Pulmonary artery endothelial cell (primary cell): ENCODE results near the gene KANSL1. TPM values are rescaled to one million over a fixed set of nuclear protein-coding genes. Genes with fewer than 3 reads are reported as not detected.
"Not testable (repeated sequence)": the region's sequence is repeated elsewhere in the genome, so short reads cannot be mapped to it uniquely, and the experiment has no call there.

ENCODE experiments used
- DNase-seq: peaks from one replicate; pipeline ENCODE4 v3.0.0-alpha.2; 2011; ENCODE audit warnings: low read depth, low spot score
- total RNA-seq: library from RNA; depleted of rRNA; stranded (reverse); fragments of >200 nt; gene quantifications from 2 replicates; pipeline ENCODE4 v1.2.3, GENCODE V29; 2014

KANSL1 gene
- total RNA-seq, 1 donor from 2014 or later, result 48.3 TPM

DNA sequence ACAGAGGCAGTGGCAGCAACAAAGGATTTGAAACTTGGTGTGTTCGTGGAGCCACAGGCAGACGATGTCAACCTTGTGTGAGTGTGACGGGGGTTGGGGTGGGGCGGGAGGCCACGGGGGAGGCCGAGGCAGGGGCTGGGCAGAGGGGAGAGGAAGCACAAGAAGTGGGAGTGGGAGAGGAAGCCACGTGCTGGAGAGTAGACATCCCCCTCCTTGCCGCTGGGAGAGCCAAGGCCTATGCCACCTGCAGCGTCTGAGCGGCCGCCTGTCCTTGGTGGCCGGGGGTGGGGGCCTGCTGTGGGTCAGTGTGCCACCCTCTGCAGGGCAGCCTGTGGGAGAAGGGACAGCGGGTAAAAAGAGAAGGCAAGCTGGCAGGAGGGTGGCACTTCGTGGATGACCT lies 168.6 kb downstream of the KANSL1 start:
- no peak for DNase-seq

DNA sequence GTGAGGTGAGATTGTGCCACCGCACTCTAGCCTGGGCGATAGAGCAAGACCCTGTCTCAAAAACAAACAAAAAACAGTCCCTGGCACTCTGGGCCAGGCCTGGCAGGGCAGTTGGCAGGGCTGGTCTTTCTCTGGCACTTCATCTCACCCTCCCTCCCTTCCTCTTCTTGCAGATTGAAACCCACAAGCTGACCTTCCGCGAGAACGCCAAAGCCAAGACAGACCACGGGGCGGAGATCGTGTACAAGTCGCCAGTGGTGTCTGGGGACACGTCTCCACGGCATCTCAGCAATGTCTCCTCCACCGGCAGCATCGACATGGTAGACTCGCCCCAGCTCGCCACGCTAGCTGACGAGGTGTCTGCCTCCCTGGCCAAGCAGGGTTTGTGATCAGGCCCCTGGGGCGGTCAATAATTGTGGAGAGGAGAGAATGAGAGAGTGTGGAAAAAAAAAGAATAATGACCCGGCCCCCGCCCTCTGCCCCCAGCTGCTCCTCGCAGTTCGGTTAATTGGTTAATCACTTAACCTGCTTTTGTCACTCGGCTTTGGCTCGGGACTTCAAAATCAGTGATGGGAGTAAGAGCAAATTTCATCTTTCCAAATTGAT lies 169.3 kb downstream of the KANSL1 start:
- no peak for DNase-seq

DNA sequence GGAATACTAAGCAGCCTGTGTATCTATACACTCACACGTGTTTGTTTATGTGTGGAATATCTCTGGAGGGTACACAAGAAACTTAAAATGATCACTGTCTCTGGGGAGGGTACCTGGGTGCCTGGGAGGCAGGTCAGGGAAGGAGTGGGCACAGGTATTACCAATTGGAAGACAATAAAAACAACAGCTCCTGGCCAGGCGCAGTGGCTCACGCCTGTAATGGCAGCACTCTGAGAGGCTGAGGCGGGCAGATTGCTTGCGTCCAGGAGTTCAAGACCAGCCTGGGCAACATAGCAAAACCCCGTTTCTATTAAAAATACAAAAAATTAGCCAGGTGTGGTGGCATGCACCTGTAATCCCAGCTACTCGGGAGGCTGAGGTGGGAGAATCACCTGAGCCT lies 169.9 kb downstream of the KANSL1 start:
- not testable (repeated sequence) for DNase-seq

DNA sequence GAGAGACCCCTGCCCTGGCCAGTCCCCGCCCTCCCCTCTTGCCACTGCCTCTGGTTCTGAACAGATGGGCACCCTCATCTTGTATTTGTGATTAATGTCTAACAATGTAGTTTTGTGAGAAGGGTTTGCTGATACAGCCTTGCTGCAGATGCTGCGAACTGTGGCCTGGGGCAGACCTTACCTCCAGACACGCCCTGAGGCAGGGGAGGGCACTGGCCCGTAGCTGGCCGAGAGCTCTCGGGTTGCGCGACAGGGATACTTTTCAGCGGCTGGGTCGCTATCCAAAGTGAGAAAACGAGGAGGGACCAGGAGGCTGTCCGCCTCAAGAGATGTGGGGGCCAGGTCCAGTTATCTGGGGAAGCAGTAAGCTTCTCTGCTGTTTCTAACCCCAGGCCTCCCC lies 172.2 kb downstream of the KANSL1 start:
- DNase-seq, result no peak

DNA sequence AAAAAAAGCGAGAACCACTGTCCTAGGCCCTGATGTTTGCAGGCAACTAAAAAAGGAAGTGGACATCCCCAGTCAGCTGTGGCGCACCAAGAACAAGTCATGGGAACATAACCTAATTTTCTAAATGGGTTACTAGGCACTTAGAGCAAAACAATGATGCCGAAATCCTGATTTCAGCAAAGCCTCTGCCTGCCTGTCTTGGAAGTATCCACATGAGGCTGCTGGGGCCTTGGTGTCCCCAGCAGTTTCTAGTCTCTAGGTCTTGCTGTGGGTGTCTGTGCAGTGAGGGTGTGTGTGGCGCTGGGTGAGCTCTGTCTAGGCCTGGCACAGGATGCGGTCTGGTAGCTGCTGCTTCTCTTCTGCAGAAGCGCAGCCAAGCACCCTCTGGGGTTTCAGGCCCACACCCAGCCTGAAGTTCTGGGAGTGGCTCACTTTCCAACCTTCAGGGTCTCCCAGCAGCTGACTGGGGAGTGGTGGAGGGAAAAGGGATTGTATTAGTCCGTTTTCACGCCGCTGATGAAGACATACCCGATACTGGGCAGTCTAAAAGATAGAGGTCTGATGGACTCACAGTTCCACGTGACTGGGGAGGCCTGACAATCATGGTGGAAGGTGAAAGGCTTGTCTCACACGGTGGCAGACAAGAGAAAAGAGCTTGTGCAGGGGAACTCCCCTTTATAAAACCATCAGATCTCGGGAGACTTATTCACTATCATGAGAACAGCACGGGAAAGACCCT lies 173.0 kb downstream of the KANSL1 start:
- no peak for DNase-seq

DNA sequence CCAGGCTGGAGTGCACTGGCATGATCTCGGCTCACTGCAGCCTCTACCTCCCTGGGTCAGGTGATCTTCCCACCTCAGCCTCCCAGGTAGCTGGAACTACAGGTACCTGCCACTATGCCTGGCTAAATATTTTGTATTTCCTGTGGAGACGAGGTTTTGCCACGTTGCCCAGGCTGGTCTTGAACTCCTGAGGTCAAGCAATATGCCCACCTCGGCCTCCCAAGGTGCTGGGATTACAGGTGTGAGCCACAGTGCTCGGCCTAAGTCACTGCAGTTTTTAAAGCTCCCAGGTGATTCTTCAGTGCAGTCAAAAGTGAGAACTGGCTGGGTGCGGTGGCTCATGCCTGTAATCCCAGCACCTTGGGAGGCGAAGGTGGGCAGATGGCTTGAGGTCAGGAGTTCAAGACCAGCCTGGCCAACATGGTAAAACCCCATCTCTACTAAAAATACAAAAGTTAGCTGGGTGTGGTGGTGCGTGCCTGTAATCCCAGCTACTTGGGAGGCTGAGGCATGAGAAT lies 173.8 kb downstream of the KANSL1 start:
- not testable (repeated sequence) for DNase-seq

DNA sequence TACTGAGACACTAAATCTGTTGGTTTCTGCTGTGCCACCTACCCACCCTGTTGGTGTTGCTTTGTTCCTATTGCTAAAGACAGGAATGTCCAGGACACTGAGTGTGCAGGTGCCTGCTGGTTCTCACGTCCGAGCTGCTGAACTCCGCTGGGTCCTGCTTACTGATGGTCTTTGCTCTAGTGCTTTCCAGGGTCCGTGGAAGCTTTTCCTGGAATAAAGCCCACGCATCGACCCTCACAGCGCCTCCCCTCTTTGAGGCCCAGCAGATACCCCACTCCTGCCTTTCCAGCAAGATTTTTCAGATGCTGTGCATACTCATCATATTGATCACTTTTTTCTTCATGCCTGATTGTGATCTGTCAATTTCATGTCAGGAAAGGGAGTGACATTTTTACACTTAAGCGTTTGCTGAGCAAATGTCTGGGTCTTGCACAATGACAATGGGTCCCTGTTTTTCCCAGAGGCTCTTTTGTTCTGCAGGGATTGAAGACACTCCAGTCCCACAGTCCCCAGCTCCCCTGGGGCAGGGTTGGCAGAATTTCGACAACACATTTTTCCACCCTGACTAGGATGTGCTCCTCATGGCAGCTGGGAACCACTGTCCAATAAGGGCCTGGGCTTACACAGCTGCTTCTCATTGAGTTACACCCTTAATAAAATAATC lies 179.6 kb downstream of the KANSL1 start:
- no peak for DNase-seq

DNA sequence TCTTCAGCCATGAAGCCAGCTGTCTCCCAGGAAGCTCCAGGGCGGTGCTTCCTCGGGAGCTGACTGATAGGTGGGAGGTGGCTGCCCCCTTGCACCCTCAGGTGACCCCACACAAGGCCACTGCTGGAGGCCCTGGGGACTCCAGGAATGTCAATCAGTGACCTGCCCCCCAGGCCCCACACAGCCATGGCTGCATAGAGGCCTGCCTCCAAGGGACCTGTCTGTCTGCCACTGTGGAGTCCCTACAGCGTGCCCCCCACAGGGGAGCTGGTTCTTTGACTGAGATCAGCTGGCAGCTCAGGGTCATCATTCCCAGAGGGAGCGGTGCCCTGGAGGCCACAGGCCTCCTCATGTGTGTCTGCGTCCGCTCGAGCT lies 180.1 kb downstream of the KANSL1 start:
- no peak for DNase-seq

DNA sequence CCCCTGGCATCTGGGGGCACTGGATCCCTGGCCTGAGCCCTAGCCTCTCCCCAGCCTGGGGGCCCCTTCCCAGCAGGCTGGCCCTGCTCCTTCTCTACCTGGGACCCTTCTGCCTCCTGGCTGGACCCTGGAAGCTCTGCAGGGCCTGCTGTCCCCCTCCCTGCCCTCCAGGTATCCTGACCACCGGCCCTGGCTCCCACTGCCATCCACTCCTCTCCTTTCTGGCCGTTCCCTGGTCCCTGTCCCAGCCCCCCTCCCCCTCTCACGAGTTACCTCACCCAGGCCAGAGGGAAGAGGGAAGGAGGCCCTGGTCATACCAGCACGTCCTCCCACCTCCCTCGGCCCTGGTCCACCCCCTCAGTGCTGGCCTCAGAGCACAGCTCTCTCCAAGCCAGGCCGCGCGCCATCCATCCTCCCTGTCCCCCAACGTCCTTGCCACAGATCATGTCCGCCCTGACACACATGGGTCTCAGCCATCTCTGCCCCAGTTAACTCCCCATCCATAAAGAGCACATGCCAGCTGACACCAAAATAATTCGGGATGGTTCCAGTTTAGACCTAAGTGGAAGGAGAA lies 180.6 kb downstream of the KANSL1 start:
- no peak for DNase-seq

DNA sequence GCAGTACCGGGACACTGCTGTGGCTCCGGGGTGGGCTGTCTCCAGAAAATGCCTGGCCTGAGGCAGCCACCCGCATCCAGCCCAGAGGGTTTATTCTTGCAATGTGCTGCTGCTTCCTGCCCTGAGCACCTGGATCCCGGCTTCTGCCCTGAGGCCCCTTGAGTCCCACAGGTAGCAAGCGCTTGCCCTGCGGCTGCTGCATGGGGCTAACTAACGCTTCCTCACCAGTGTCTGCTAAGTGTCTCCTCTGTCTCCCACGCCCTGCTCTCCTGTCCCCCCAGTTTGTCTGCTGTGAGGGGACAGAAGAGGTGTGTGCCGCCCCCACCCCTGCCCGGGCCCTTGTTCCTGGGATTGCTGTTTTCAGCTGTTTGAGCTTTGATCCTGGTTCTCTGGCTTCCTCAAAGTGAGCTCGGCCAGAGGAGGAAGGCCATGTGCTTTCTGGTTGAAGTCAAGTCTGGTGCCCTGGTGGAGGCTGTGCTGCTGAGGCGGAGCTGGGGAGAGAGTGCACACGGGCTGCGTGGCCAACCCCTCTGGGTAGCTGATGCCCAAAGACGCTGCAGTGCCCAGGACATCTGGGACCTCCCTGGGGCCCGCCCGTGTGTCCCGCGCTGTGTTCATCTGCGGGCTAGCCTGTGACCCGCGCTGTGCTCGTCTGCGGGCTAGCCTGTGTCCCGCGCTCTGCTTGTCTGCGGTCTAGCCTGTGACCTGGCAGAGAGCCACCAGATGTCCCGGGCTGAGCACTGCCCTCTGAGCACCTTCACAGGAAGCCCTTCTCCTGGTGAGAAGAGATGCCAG lies 181.3 kb downstream of the KANSL1 start:
- no peak for DNase-seq

DNA sequence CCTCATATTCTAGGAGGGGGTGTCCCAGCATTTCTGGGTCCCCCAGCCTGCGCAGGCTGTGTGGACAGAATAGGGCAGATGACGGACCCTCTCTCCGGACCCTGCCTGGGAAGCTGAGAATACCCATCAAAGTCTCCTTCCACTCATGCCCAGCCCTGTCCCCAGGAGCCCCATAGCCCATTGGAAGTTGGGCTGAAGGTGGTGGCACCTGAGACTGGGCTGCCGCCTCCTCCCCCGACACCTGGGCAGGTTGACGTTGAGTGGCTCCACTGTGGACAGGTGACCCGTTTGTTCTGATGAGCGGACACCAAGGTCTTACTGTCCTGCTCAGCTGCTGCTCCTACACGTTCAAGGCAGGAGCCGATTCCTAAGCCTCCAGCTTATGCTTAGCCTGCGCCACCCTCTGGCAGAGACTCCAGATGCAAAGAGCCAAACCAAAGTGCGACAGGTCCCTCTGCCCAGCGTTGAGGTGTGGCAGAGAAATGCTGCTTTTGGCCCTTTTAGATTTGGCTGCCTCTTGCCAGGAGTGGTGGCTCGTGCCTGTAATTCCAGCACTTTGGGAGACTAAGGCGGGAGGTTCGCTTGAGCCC lies 182.5 kb downstream of the KANSL1 start:
- no peak for DNase-seq

DNA sequence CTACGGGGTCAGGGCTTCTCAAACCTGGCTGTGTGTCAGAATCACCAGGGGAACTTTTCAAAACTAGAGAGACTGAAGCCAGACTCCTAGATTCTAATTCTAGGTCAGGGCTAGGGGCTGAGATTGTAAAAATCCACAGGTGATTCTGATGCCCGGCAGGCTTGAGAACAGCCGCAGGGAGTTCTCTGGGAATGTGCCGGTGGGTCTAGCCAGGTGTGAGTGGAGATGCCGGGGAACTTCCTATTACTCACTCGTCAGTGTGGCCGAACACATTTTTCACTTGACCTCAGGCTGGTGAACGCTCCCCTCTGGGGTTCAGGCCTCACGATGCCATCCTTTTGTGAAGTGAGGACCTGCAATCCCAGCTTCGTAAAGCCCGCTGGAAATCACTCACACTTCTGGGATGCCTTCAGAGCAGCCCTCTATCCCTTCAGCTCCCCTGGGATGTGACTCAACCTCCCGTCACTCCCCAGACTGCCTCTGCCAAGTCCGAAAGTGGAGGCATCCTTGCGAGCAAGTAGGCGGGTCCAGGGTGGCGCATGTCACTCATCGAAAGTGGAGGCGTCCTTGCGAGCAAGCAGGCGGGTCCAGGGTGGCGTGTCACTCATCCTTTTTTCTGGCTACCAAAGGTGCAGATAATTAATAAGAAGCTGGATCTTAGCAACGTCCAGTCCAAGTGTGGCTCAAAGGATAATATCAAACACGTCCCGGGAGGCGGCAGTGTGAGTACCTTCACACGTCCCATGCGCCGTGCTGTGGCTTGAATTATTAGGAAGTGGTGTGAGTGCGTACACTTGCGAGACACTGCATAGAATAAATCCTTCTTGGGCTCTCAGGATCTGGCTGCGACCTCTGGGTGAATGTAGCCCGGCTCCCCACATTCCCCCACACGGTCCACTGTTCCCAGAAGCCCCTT lies 183.3 kb downstream of the KANSL1 start:
- no peak for DNase-seq

DNA sequence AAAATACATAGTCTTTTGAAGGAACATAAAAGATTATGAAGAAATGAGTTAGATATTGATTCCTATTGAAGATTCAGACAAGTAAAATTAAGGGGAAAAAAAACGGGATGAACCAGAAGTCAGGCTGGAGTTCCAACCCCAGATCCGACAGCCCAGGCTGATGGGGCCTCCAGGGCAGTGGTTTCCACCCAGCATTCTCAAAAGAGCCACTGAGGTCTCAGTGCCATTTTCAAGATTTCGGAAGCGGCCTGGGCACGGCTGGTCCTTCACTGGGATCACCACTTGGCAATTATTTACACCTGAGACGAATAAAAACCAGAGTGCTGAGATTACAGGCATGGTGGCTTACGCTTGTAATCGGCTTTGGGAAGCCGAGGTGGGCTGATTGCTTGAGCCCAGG lies 184.6 kb downstream of the KANSL1 start:
- no peak for DNase-seq

DNA sequence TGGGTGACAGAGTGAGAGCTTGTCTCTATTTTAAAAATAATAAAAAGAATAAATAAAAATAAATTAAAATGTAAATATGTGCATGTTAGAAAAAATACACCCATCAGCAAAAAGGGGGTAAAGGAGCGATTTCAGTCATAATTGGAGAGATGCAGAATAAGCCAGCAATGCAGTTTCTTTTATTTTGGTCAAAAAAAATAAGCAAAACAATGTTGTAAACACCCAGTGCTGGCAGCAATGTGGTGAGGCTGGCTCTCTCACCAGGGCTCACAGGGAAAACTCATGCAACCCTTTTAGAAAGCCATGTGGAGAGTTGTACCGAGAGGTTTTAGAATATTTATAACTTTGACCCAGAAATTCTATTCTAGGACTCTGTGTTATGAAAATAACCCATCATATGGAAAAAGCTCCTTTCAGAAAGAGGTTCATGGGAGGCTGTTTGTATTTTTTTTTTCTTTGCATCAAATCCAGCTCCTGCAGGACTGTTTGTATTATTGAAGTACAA lies 185.7 kb downstream of the KANSL1 start:
- DNase-seq, result no peak

DNA sequence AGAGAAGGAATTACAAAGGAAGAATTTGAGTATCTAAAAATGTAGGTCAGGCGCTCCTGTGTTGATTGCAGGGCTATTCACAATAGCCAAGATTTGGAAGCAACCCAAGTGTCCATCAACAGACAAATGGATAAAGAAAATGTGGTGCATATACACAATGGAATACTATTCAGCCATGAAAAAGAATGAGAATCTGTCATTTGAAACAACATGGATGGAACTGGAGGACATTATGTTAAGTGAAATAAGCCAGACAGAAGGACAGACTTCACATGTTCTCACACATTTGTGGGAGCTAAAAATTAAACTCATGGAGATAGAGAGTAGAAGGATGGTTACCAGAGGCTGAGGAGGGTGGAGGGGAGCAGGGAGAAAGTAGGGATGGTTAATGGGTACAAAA lies 187.1 kb downstream of the KANSL1 start:
- DNase-seq, result not testable (repeated sequence)

DNA sequence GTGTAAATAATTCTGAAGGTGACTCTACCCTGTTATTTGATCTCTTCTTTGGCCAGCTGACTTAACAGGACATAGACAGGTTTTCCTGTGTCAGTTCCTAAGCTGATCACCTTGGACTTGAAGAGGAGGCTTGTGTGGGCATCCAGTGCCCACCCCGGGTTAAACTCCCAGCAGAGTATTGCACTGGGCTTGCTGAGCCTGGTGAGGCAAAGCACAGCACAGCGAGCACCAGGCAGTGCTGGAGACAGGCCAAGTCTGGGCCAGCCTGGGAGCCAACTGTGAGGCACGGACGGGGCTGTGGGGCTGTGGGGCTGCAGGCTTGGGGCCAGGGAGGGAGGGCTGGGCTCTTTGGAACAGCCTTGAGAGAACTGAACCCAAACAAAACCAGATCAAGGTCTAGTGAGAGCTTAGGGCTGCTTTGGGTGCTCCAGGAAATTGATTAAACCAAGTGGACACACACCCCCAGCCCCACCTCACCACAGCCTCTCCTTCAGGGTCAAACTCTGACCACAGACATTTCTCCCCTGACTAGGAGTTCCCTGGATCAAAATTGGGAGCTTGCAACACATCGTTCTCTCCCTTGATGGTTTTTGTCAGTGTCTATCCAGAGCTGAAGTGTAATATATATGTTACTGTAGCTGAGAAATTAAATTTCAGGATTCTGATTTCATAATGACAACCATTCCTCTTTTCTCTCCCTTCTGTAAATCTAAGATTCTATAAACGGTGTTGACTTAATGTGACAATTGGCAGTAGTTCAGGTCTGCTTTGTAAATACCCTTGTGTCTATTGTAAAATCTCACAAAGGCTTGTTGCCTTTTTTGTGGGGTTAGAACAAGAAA lies 189.1 kb downstream of the KANSL1 start:
- no peak for DNase-seq

DNA sequence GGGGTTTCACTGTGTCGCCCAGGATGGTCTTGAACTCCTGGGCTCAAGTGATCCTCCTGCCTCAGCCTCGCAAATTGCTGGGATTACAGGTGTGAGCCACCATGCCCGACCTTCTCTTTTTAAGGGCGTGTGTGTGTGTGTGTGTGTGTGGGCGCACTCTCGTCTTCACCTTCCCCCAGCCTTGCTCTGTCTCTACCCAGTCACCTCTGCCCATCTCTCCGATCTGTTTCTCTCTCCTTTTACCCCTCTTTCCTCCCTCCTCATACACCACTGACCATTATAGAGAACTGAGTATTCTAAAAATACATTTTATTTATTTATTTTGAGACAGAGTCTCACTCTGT lies 190.3 kb downstream of the KANSL1 start:
- no peak for DNase-seq

DNA sequence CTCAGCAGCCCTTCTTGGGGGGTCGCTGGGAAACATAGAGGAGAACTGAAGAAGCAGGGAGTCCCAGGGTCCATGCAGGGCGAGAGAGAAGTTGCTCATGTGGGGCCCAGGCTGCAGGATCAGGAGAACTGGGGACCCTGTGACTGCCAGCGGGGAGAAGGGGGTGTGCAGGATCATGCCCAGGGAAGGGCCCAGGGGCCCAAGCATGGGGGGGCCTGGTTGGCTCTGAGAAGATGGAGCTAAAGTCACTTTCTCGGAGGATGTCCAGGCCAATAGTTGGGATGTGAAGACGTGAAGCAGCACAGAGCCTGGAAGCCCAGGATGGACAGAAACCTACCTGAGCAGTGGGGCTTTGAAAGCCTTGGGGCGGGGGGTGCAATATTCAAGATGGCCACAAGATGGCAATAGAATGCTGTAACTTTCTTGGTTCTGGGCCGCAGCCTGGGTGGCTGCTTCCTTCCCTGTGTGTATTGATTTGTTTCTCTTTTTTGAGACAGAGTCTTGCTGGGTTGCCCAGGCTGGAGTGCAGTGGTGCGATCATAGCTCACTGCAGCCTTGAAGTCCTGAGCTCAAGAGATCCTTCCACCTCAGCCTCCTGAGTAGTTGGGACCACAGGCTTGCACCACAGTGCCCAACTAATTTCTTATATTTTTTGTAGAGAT lies 190.8 kb downstream of the KANSL1 start:
- no peak for DNase-seq
